ENCODE results near the gene DSCAML1.
"Not testable (repeated sequence)": the region's sequence is repeated elsewhere in the genome, so short reads cannot be mapped to it uniquely, and the experiment has no call there.

DSCAML1 gene

DNA sequence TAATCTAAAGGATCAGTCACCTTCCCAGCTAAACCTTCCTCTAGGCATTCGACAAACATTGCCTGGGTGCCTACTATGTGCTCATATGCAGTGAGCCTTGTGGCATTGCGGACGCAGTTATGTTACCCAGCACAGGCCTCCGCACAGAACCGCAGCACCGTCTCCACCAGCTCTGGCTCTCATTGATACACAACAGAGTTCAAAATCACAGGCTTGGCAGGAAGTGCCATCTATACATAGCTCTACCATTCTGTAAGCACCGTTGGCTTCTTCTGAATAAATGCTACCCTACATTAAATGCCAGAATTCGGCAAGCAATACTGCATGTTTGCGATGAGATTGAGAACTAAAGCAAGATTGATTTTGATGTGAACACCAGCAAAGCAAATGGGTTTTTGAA, 31.0 kb downstream of the DSCAML1 start:
- no peak for TF ChIP-seq CTBP1 (IDR thresholded peaks at IDR 0.05; ENCODE audit: borderline replicate concordance)
- TF ChIP-seq SUZ12 (IDR thresholded peaks at IDR 0.05), result no peak
- TF ChIP-seq SP1 (IDR thresholded peaks at IDR 0.05), result no peak
- ChIA-PET CTCF (no interaction called here), POLR2A (no interaction called here)
- DNase-seq (ENCODE audit: extremely low spot score), result no peak

GRCh38 chr11:117765068-117765467, 31.9 kb downstream of the DSCAML1 start:
- DNase-seq (ENCODE audit: extremely low spot score), result no peak
- TF ChIP-seq L3MBTL2 (conservative IDR thresholded peaks at IDR 0.05) (no peak), BHLHE40 (IDR thresholded peaks at IDR 0.05; ENCODE audit: borderline replicate concordance) (no peak), SP1 (IDR thresholded peaks at IDR 0.05) (no peak), FOXA1 (IDR thresholded peaks at IDR 0.05) (no peak), FOXK2 (IDR thresholded peaks at IDR 0.05) (no peak), SUZ12 (IDR thresholded peaks at IDR 0.05) (no peak), ELF4 (IDR thresholded peaks at IDR 0.05) (no peak), HDGF (IDR thresholded peaks at IDR 0.05; ENCODE audit: borderline replicate concordance) (no peak), TARDBP (IDR thresholded peaks at IDR 0.05) (no peak), CTBP1 (IDR thresholded peaks at IDR 0.05; ENCODE audit: borderline replicate concordance) (no peak), FOXM1 (IDR thresholded peaks at IDR 0.05; ENCODE audit: borderline replicate concordance) (no peak), ARNT (IDR thresholded peaks at IDR 0.05) (no peak), PKNOX1 (IDR thresholded peaks at IDR 0.05) (no peak), NFRKB (IDR thresholded peaks at IDR 0.05) (no peak), LEF1 (IDR thresholded peaks at IDR 0.05; ENCODE audit: borderline replicate concordance) (no peak), ZNF384 (IDR thresholded peaks at IDR 0.05) (no peak)
- CTCF ChIA-PET, result no interaction called here
- POLR2A ChIA-PET, result interaction anchor here (0.8 kb wide), 1 partner anchor 13 kb away, joined by 3 read pairs; no protein-coding TSS in a partner anchor

GRCh38 chr11:117763465-117763864, 33.6 kb downstream of the DSCAML1 start:
- POLR2A ChIA-PET; CTCF ChIA-PET; DNase-seq (ENCODE audit: extremely low spot score): not testable (repeated sequence)

GRCh38 chr11:117761993-117762392, 35.0 kb downstream of the DSCAML1 start:
- POLR2A ChIA-PET, result no interaction called here
- CTCF ChIA-PET, result no interaction called here

DNA sequence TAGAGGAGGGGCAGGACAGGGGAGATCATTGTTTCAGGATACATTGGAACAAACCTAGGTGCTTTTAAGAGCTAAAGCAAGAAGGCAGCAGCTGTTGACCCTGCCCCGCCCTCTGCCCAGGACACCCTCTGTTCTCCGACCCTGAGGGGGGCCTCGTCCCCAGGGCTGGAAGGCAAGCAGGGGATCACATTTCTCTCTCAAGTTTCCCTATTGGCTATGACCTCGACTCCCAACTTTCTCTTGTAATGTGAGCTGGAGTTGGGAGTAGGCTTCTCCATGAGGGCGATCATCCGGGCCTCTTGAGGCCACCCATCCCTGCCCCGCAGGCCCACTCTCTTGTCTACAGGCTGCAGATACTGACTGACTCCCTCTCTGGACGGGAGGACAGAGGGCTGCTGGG, 37.7 kb downstream of the DSCAML1 start:
- ChIA-PET POLR2A (no interaction called here), CTCF (no interaction called here)
- no peak for DNase-seq (ENCODE audit: extremely low spot score)
- TF ChIP-seq SP1 (IDR thresholded peaks at IDR 0.05), result no peak
- TF ChIP-seq ZNF384 (IDR thresholded peaks at IDR 0.05), result no peak

More at GRCh38 chr11:117761993-117762392, 35.0 kb downstream of the DSCAML1 start:
- DNase-seq (ENCODE audit: extremely low spot score), result no peak
- TF ChIP-seq PKNOX1 (IDR thresholded peaks at IDR 0.05), result no peak
- TF ChIP-seq FOXM1 (IDR thresholded peaks at IDR 0.05; ENCODE audit: borderline replicate concordance), result no peak
- no peak for TF ChIP-seq ZNF384 (IDR thresholded peaks at IDR 0.05)
- no peak for TF ChIP-seq FOXK2 (IDR thresholded peaks at IDR 0.05)
- TF ChIP-seq ELF4 (IDR thresholded peaks at IDR 0.05), result no peak
- no peak for TF ChIP-seq TARDBP (IDR thresholded peaks at IDR 0.05)
- no peak for TF ChIP-seq LEF1 (IDR thresholded peaks at IDR 0.05; ENCODE audit: borderline replicate concordance)
- TF ChIP-seq SP1 (IDR thresholded peaks at IDR 0.05), result no peak
- TF ChIP-seq HDGF (IDR thresholded peaks at IDR 0.05; ENCODE audit: borderline replicate concordance), result no peak
- TF ChIP-seq SUZ12 (IDR thresholded peaks at IDR 0.05), result no peak
- TF ChIP-seq ARNT (IDR thresholded peaks at IDR 0.05), result no peak
- no peak for TF ChIP-seq FOXA1 (IDR thresholded peaks at IDR 0.05)
- no peak for TF ChIP-seq NFRKB (IDR thresholded peaks at IDR 0.05)
- no peak for TF ChIP-seq L3MBTL2 (conservative IDR thresholded peaks at IDR 0.05)
- TF ChIP-seq BHLHE40 (IDR thresholded peaks at IDR 0.05; ENCODE audit: borderline replicate concordance), result no peak
- no peak for TF ChIP-seq CTBP1 (IDR thresholded peaks at IDR 0.05; ENCODE audit: borderline replicate concordance)

GRCh38 chr11:117754030-117754429, 43.0 kb downstream of the DSCAML1 start:
- no peak for DNase-seq (ENCODE audit: extremely low spot score)
- TF ChIP-seq ELF4 (IDR thresholded peaks at IDR 0.05) (no peak), FOXK2 (IDR thresholded peaks at IDR 0.05) (no peak), CTBP1 (IDR thresholded peaks at IDR 0.05; ENCODE audit: borderline replicate concordance) (no peak), LEF1 (IDR thresholded peaks at IDR 0.05; ENCODE audit: borderline replicate concordance) (no peak), FOXA1 (IDR thresholded peaks at IDR 0.05) (no peak), SUZ12 (IDR thresholded peaks at IDR 0.05) (no peak), FOXM1 (IDR thresholded peaks at IDR 0.05; ENCODE audit: borderline replicate concordance) (no peak), NFRKB (IDR thresholded peaks at IDR 0.05) (no peak), BHLHE40 (IDR thresholded peaks at IDR 0.05; ENCODE audit: borderline replicate concordance) (no peak), PKNOX1 (IDR thresholded peaks at IDR 0.05) (no peak), TARDBP (IDR thresholded peaks at IDR 0.05) (no peak), HDGF (IDR thresholded peaks at IDR 0.05; ENCODE audit: borderline replicate concordance) (no peak), SP1 (IDR thresholded peaks at IDR 0.05) (no peak), ARNT (IDR thresholded peaks at IDR 0.05) (no peak), ZNF384 (IDR thresholded peaks at IDR 0.05) (no peak), L3MBTL2 (conservative IDR thresholded peaks at IDR 0.05) (no peak)
- ChIA-PET CTCF (no interaction called here), POLR2A (no interaction called here)

GRCh38 chr11:117752721-117753237, 44.2 kb downstream of the DSCAML1 start:
- no peak for TF ChIP-seq TARDBP (IDR thresholded peaks at IDR 0.05)
- no peak for TF ChIP-seq SUZ12 (IDR thresholded peaks at IDR 0.05)
- TF ChIP-seq CTBP1 (IDR thresholded peaks at IDR 0.05; ENCODE audit: borderline replicate concordance), result no peak
- no peak for TF ChIP-seq FOXA1 (IDR thresholded peaks at IDR 0.05)
- TF ChIP-seq ELF4 (IDR thresholded peaks at IDR 0.05), result no peak
- TF ChIP-seq SP1 (IDR thresholded peaks at IDR 0.05), result no peak
- no peak for TF ChIP-seq BHLHE40 (IDR thresholded peaks at IDR 0.05; ENCODE audit: borderline replicate concordance)
- no peak for TF ChIP-seq HDGF (IDR thresholded peaks at IDR 0.05; ENCODE audit: borderline replicate concordance)
- TF ChIP-seq PKNOX1 (IDR thresholded peaks at IDR 0.05), result no peak
- no peak for TF ChIP-seq ARNT (IDR thresholded peaks at IDR 0.05)
- no peak for TF ChIP-seq LEF1 (IDR thresholded peaks at IDR 0.05; ENCODE audit: borderline replicate concordance)
- no peak for TF ChIP-seq NFRKB (IDR thresholded peaks at IDR 0.05)
- no peak for TF ChIP-seq FOXM1 (IDR thresholded peaks at IDR 0.05; ENCODE audit: borderline replicate concordance)
- TF ChIP-seq L3MBTL2 (conservative IDR thresholded peaks at IDR 0.05), result no peak
- no peak for TF ChIP-seq ZNF384 (IDR thresholded peaks at IDR 0.05)
- TF ChIP-seq FOXK2 (IDR thresholded peaks at IDR 0.05), result no peak
- ChIA-PET POLR2A (interaction anchor here (0.7 kb wide), 1 partner anchor 13 kb away, joined by 3 read pairs; no protein-coding TSS in a partner anchor), CTCF (no interaction called here)
- DNase-seq (ENCODE audit: extremely low spot score), result no peak
